Psoas muscle (tissue), 8 donors: ENCODE data around the gene LTBP1. TPM values are rescaled to one million over a fixed set of nuclear protein-coding genes. Genes with fewer than 3 reads are reported as not detected.

Experiments used
- ATAC-seq, 4 donors: fragments of 200-7000 bp; cut with Tn5 transposase; one replicate each; pipeline ENCODE4 v1.9.1; 2020; ENCODE audit warnings: moderate library complexity in 3 of 4, mild to moderate bottlenecking in 2 of 4
- DNase-seq, 2 donors: peaks; one replicate each; pipeline ENCODE4 v3.0.0-alpha.2; 2020
- H3K27ac ChIP-seq: fragments of 200-600 bp; one replicate; pipeline ENCODE4 v1.8.0; 2022
- H3K27me3 ChIP-seq, 3 donors: fragments of 200-600 bp in 1 of 3; one replicate each; pipeline versions ENCODE4 v1.6.1 to v1.8.0; 2013 to 2022; ENCODE audit warnings: low read length in 2 of 3, mild to moderate bottlenecking in 2 of 3, moderate library complexity in 1 of 3; ENCODE audit not compliant: insufficient read depth in 3 of 3
- H3K36me3 ChIP-seq, 2 donors: fragments of 200-600 bp in 1 of 2; one replicate each; pipeline versions ENCODE4 v1.6.1 to v1.8.0; 2013 to 2022; ENCODE audit warnings: low read depth in 1 of 2, mild to moderate bottlenecking in 1 of 2, moderate library complexity in 1 of 2; ENCODE audit not compliant: insufficient read depth in 1 of 2
- H3K4me1 ChIP-seq: fragments of 200-600 bp; one replicate; pipeline ENCODE4 v1.8.0; 2022
- H3K4me3 ChIP-seq: fragments of 200-600 bp; one replicate; pipeline ENCODE4 v1.8.0; 2022; ENCODE audit warnings: mild to moderate bottlenecking
- H3K9me3 ChIP-seq: fragments of 200-600 bp; one replicate; pipeline ENCODE4 v1.8.0; 2022
- CTCF ChIP-seq: fragments of 200-600 bp; IDR thresholded peaks from one replicate; pipeline ENCODE4 v1.8.0; 2022; ENCODE audit warnings: antibody characterized with exemption
- WGBS, 3 donors: extraction: QIAGEN DNeasy Blood & Tissue Kit; methylation state at CpG; one replicate each; pipeline versions ENCODE4 v1.1.6 to v1.1.7; 2013; 5-methylcytosine and 5-hydroxymethylcytosine counted together
- intact Hi-C, 2 donors: fragments of 100-400 bp; cut with DNase I; formaldehyde crosslinking; loops; one replicate each; pipeline versions ENCODE4 v1.11.0 to v1.14.2; 2022
- polyA plus RNA-seq, 3 donors: library from polyadenylated mRNA; stranded (reverse); fragments of 200-250 nt; gene quantifications; one replicate each; pipeline ENCODE4 v1.2.3, GENCODE V29; 2013
- total RNA-seq, 4 donors: library from RNA; stranded (reverse); fragmentation: NEBNext Ultra II Directional in 2 of 4; extraction: Animal tissue kit (Norgen Biotek cat#: 25700) in 2 of 4; gene quantifications; one replicate each; pipeline versions ENCODE4 v1.2.1 to v1.2.4, GENCODE V29; 2021 to 2023
- donor health status: healthy with polysubstance abuse.
- donor health status: DM: no; HTN: no; CAD: no; lungs with moderate emphysema.
- donor health status: Bipolar disorder and iron deficiency.
- donor health status: healthy.
- donor health status: DM: yes; HTN: yes; CAD: no.
- donor health status: DM: no; HTN: no; CAD: no.
- donor health status: DM: no; HTN: no; CAD: no.
- donor health status: DM: yes; HTN: yes; CAD: no.

The LTBP1 gene
- total and polyA plus RNA-seq, 7 donors, result 5.9 to 26.8 (median 9.5) TPM

- ATAC-seq (no peak), DNase-seq (no peak)
- WGBS, 3 donors, result 91 to 96% (median 95%) methylated on average over 5 of the region's 5 CpGs
- H3K4me3 ChIP-seq, result no peak overlapping the region
- H3K4me1 ChIP-seq, result no peaks in the 10 kb centered on the region
- intact Hi-C loops, result no loop called here
- H3K36me3 ChIP-seq, result no peaks in the 10 kb centered on the region
- no peak overlapping the region for H3K27ac ChIP-seq
- H3K9me3 ChIP-seq, result peaks cover 6% of the 10 kb centered on the region
- no peak for TF ChIP-seq CTCF
- no peaks in the 10 kb centered on the region for H3K27me3 ChIP-seq
Observed at GRCh38 chr2:33404321-33404720, 457.6 kb downstream of the LTBP1 start.

- WGBS, 3 donors, result 13 to 25% (median 21%) methylated on average over 2 of the region's 2 CpGs
- H3K9me3 ChIP-seq, result peaks cover 6% of the 10 kb centered on the region
- no peak overlapping the region for H3K27ac ChIP-seq
- no peaks in the 10 kb centered on the region for H3K4me1 ChIP-seq
- DNase-seq (no peak), ATAC-seq (no peak)
- no peaks in the 10 kb centered on the region for H3K27me3 ChIP-seq
- H3K36me3 ChIP-seq, result no peaks in the 10 kb centered on the region
- intact Hi-C loops, result no loop called here
- H3K4me3 ChIP-seq, result no peak overlapping the region
- no peak for TF ChIP-seq CTCF
Observed at GRCh38 chr2:33406622-33407021, 459.9 kb downstream of the LTBP1 start.

GRCh38 chr2:33408109-33408508, 461.4 kb downstream of the LTBP1 start:
- Histone ChIP-seq H3K4me3 (no peak overlapping the region), H3K27me3 (no peaks in the 10 kb centered on the region), H3K27ac (no peak overlapping the region), H3K36me3 (no peaks in the 10 kb centered on the region), H3K9me3 (peaks cover 6% of the 10 kb centered on the region), H3K4me1 (no peaks in the 10 kb centered on the region)
- 96 to 97% (median 97%) methylated on average over 2 of the region's 2 CpGs for WGBS, 3 donors
- ATAC-seq, result no peak
- no peak for DNase-seq
- TF ChIP-seq CTCF, result no peak
- intact Hi-C loops, result no loop called here

GRCh38 chr2:33409417-33409955, 462.7 kb downstream of the LTBP1 start:
- peaks cover 6% of the 10 kb centered on the region for H3K9me3 ChIP-seq
- H3K27ac ChIP-seq, result no peak overlapping the region
- DNase-seq, result no peak
- no peaks in the 10 kb centered on the region for H3K36me3 ChIP-seq
- no peak for ATAC-seq
- no peaks in the 10 kb centered on the region for H3K4me1 ChIP-seq
- no peak for TF ChIP-seq CTCF
- no peak overlapping the region for H3K4me3 ChIP-seq
- WGBS, 3 donors, result 83 to 84% (median 84%) methylated on average over 1 of the region's 1 CpG
- intact Hi-C loops, result no loop called here
- H3K27me3 ChIP-seq, result no peaks in the 10 kb centered on the region

GRCh38 chr2:33411765-33412164, 465.0 kb downstream of the LTBP1 start:
- H3K27ac ChIP-seq, result no peak overlapping the region
- intact Hi-C loops, result loop anchor here (5.0 kb wide), 1 partner anchor 171 kb away; no protein-coding TSS in a partner anchor
- no peak overlapping the region for H3K4me3 ChIP-seq
- H3K4me1 ChIP-seq, result no peaks in the 10 kb centered on the region
- no peak for ATAC-seq
- no peak for TF ChIP-seq CTCF
- H3K36me3 ChIP-seq, result no peaks in the 10 kb centered on the region
- peaks cover 6% of the 10 kb centered on the region for H3K9me3 ChIP-seq
- no peaks in the 10 kb centered on the region for H3K27me3 ChIP-seq
- 32 to 51% (median 39%) methylated on average over 3 of the region's 3 CpGs for WGBS, 3 donors
- DNase-seq, result no peak
